KMS-11 (cell line): Measurements from ENCODE around the gene GDF10.

Experiments
- H2AFZ ChIP-seq: fragments of 200-600 bp; sonication (generic); 2 replicates; pipeline ENCODE4 v1.6.1; 2016; ENCODE audit warnings: antibody characterized with exemption, mixed run types, low read depth
- H3K27ac ChIP-seq: fragments of 200-600 bp; sonication (generic); 2 replicates; pipeline ENCODE4 v1.6.1; 2016; ENCODE audit warnings: mild to moderate bottlenecking, mixed run types
- H3K27me3 ChIP-seq: fragments of 200-600 bp; sonication (generic); 2 replicates; pipeline ENCODE4 v1.6.1; 2017; ENCODE audit warnings: mild to moderate bottlenecking, low read depth, mixed run types, moderate library complexity; ENCODE audit not compliant: insufficient read depth
- H3K36me3 ChIP-seq: fragments of 200-600 bp; sonication (generic); 2 replicates; pipeline ENCODE4 v1.6.1; 2017; ENCODE audit warnings: mild to moderate bottlenecking, mixed run types; ENCODE audit not compliant: insufficient read depth
- H3K4me1 ChIP-seq: fragments of 200-600 bp; sonication (generic); 2 replicates; pipeline ENCODE4 v1.6.1; 2016; ENCODE audit warnings: mild to moderate bottlenecking, low read depth, mixed run types; ENCODE audit not compliant: poor library complexity, severe bottlenecking
- H3K4me2 ChIP-seq: fragments of 200-600 bp; sonication (generic); 2 replicates; pipeline ENCODE4 v1.7.0; 2016; ENCODE audit warnings: mild to moderate bottlenecking, mixed run types
- H3K4me3 ChIP-seq: fragments of 200-600 bp; sonication (generic); IDR thresholded peaks from 2 replicates; pipeline ENCODE4 v1.6.1; 2017; ENCODE audit warnings: low read depth, low read length, mixed read lengths; ENCODE audit not compliant: insufficient read depth
- H3K79me2 ChIP-seq: fragments of 200-600 bp; sonication (generic); 2 replicates; pipeline ENCODE4 v1.6.1; 2016; ENCODE audit warnings: low read depth, mixed run types; ENCODE audit not compliant: insufficient read depth
- H3K9ac ChIP-seq: fragments of 200-600 bp; sonication (generic); 2 replicates; pipeline ENCODE4 v1.6.1; 2016; ENCODE audit warnings: mild to moderate bottlenecking, mixed run types
- H4K20me1 ChIP-seq: fragments of 200-600 bp; sonication (generic); 2 replicates; pipeline ENCODE4 v1.6.1; 2016; ENCODE audit warnings: mild to moderate bottlenecking, mixed run types; ENCODE audit not compliant: insufficient read depth
- CTCF ChIP-seq: fragments of 200-600 bp; sonication (generic); conservative IDR thresholded peaks from 2 replicates; pipeline ENCODE4 v1.6.1; 2017; ENCODE audit warnings: low read depth, mild to moderate bottlenecking, antibody characterized with exemption, low read length, moderate library complexity, mixed read lengths

GDF10 gene

GRCh38 chr10:47299611-47300428 is at the start of gene GDF10:
GDF10 (plus strand) TSS chr10:47300197; CDS start chr10:47300652, 455 bp downstream.
- Histone ChIP-seq H3K36me3 (no peaks in the 10 kb centered on the region), H3K4me3 (no peak within 1 kb of the TSS), H2AFZ (no peak within 1 kb of the TSS), H3K79me2 (no peaks in the 10 kb centered on the region), H3K27me3 (no peaks in the 10 kb centered on the region), H3K9ac (no peak within 1 kb of the TSS), H3K4me2 (no peak within 1 kb of the TSS), H3K27ac (no peak within 1 kb of the TSS), H3K4me1 (no peaks in the 10 kb centered on the region), H4K20me1 (no peaks in the 10 kb centered on the region)
- TF ChIP-seq CTCF, result no peak

- Histone ChIP-seq H3K27me3 (no peaks in the 10 kb centered on the region), H3K27ac (no peak overlapping the region), H3K4me2 (no peak overlapping the region), H3K79me2 (no peaks in the 10 kb centered on the region), H3K9ac (no peak overlapping the region), H2AFZ (no peak overlapping the region), H3K36me3 (no peaks in the 10 kb centered on the region), H3K4me3 (no peak overlapping the region), H4K20me1 (no peaks in the 10 kb centered on the region), H3K4me1 (no peaks in the 10 kb centered on the region)
- TF ChIP-seq CTCF, result no peak
These were observed 47.8 kb upstream of the GDF10 start for GRCh38 chr10:47252093-47252780.

- Histone ChIP-seq H2AFZ (no peak overlapping the region), H3K27me3 (no peaks in the 10 kb centered on the region), H3K9ac (no peak overlapping the region), H3K4me2 (no peak overlapping the region), H3K27ac (no peak overlapping the region), H3K4me1 (no peaks in the 10 kb centered on the region), H3K4me3 (no peak overlapping the region), H4K20me1 (no peaks in the 10 kb centered on the region), H3K36me3 (no peaks in the 10 kb centered on the region), H3K79me2 (no peaks in the 10 kb centered on the region)
- no peak for TF ChIP-seq CTCF
These were observed 46.9 kb upstream of the GDF10 start for GRCh38 chr10:47253030-47253637.

GRCh38 chr10:47253651-47254375 is 46.2 kb upstream of the GDF10 start:
- no peak overlapping the region for H3K9ac ChIP-seq

More at GRCh38 chr10:47253651-47254375, 46.2 kb upstream of the GDF10 start:
- Histone ChIP-seq H3K4me2 (no peak overlapping the region), H3K79me2 (no peaks in the 10 kb centered on the region), H3K4me1 (no peaks in the 10 kb centered on the region), H3K27me3 (no peaks in the 10 kb centered on the region), H4K20me1 (no peaks in the 10 kb centered on the region), H3K36me3 (no peaks in the 10 kb centered on the region), H3K4me3 (no peak overlapping the region), H2AFZ (no peak overlapping the region), H3K27ac (no peak overlapping the region)
- TF ChIP-seq CTCF, result no peak
